ENCODE results near the gene ATP9B. TPM values are rescaled to one million over a fixed set of nuclear protein-coding genes. Genes with fewer than 3 reads are reported as not detected.

The ATP9B gene
- total and polyA plus RNA-seq, 10 of the 15 experiments (the other 5 are each of a cell fraction or from before 2014, with no cell fraction given), result 0.74 to 20.7 (median 12.9) TPM

- Histone ChIP-seq H3K27ac (ENCODE audit: control insufficient read depth, insufficient read depth) (no peak overlapping the region), H3K27me3 (replicated peaks in 1 of 2; ENCODE audit: control insufficient read depth in 2 of 2, insufficient read depth in 2 of 2, low read length in 1 of 2) (no peaks in the 10 kb centered on the region), H4K20me1 (ENCODE audit: control insufficient read depth, insufficient read depth) (no peaks in the 10 kb centered on the region), H3K36me3 (ENCODE audit: control insufficient read depth in 2 of 2, insufficient read depth in 2 of 2, low read length in 1 of 2) (peaks cover 0 to 1% of the 10 kb centered on the region in 2 experiments; a peak in 3 of 4 replicates), H3K4me3 (no peak overlapping the region), H3K4me1 (ENCODE audit: control insufficient read depth, insufficient read depth, low read length) (peaks cover 10% of the 10 kb centered on the region), H3K4me2 (ENCODE audit: control insufficient read depth, insufficient read depth) (no peak overlapping the region), H3K9me3 (replicated peaks; ENCODE audit: control insufficient read depth, insufficient read depth, low read length) (no peaks in the 10 kb centered on the region), H3K9ac (ENCODE audit: control insufficient read depth, insufficient read depth, low read length) (no peak overlapping the region), H2AFZ (ENCODE audit: control insufficient read depth, low read depth, low read length) (no peak overlapping the region), H3K79me2 (ENCODE audit: control insufficient read depth, insufficient read depth, low read length) (no peaks in the 10 kb centered on the region)
- RAD21 ChIA-PET (ENCODE audit: unreplicated experiment), result no interaction called here
- FAIRE-seq (no peak), DNase-seq (ENCODE audit: low read depth, low spot score) (no peak), ATAC-seq (no peak)
- POLR2A ChIA-PET, result no interaction called here
- CTCF ChIA-PET, result no interaction called here
- SMC1A ChIA-PET (ENCODE audit: uncharacterized antibody, unreplicated experiment), result no interaction called here
- intact Hi-C loops (cut with micrococcal nuclease; ENCODE audit: unreplicated experiment), result no loop called here
- WGBS (ENCODE audit: insufficient coverage, insufficient replicate concordance, low lambda C conversion rate, missing lambda C conversion rate), result 83% methylated on average over 6 of the region's 6 CpGs
- in situ Hi-C loops (cut with MboI), result no loop called here
- no TSS peak for BruUV-seq (replicated peaks)
- TF ChIP-seq, protein P1, sequence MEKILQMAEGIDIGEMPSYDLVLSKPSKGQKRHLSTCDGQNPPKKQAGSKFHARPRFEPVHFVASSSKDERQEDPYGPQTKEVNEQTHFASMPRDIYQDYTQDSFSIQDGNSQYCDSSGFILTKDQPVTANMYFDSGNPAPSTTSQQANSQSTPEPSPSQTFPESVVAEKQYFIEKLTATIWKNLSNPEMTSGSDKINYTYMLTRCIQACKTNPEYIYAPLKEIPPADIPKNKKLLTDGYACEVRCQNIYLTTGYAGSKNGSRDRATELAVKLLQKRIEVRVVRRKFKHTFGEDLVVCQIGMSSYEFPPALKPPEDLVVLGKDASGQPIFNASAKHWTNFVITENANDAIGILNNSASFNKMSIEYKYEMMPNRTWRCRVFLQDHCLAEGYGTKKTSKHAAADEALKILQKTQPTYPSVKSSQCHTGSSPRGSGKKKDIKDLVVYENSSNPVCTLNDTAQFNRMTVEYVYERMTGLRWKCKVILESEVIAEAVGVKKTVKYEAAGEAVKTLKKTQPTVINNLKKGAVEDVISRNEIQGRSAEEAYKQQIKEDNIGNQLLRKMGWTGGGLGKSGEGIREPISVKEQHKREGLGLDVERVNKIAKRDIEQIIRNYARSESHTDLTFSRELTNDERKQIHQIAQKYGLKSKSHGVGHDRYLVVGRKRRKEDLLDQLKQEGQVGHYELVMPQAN (conservative IDR thresholded peaks at IDR 0.05), result no peak
- TF ChIP-seq SRF (IDR thresholded peaks at IDR 0.05; ENCODE audit: low read depth in 2 of 2, low read length in 2 of 2) (no peak), POLR2A (IDR thresholded peaks at IDR 0.05; ENCODE audit: low read depth, low read length) (no peak), ZNF24 (IDR thresholded peaks at IDR 0.05) (no peak), SUZ12 (IDR thresholded peaks at IDR 0.05; ENCODE audit: unreplicated experiment) (no peak), NBN (IDR thresholded peaks at IDR 0.05) (no peak), SIN3A (IDR thresholded peaks at IDR 0.05; ENCODE audit: low read depth, low read length) (no peak), ASH2L (IDR thresholded peaks at IDR 0.05; ENCODE audit: borderline replicate concordance, low read depth) (no peak), MXI1 (IDR thresholded peaks at IDR 0.05; ENCODE audit: low read depth, low read length) (no peak), SMARCA5 (IDR thresholded peaks at IDR 0.05) (no peak), JUND (IDR thresholded peaks at IDR 0.05; ENCODE audit: low read depth, low read length) (no peak), ZNF592 (IDR thresholded peaks at IDR 0.05) (no peak), PKNOX1 (IDR thresholded peaks at IDR 0.05) (no peak), ATF7 (IDR thresholded peaks at IDR 0.05; ENCODE audit: low read depth) (no peak), CBFB (IDR thresholded peaks at IDR 0.05; ENCODE audit: low read depth) (no peak)
- TF ChIP-seq, protein P2, sequence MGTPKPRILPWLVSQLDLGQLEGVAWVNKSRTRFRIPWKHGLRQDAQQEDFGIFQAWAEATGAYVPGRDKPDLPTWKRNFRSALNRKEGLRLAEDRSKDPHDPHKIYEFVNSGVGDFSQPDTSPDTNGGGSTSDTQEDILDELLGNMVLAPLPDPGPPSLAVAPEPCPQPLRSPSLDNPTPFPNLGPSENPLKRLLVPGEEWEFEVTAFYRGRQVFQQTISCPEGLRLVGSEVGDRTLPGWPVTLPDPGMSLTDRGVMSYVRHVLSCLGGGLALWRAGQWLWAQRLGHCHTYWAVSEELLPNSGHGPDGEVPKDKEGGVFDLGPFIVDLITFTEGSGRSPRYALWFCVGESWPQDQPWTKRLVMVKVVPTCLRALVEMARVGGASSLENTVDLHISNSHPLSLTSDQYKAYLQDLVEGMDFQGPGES (IDR thresholded peaks at IDR 0.05), result no peak
- TF ChIP-seq, protein P3, sequence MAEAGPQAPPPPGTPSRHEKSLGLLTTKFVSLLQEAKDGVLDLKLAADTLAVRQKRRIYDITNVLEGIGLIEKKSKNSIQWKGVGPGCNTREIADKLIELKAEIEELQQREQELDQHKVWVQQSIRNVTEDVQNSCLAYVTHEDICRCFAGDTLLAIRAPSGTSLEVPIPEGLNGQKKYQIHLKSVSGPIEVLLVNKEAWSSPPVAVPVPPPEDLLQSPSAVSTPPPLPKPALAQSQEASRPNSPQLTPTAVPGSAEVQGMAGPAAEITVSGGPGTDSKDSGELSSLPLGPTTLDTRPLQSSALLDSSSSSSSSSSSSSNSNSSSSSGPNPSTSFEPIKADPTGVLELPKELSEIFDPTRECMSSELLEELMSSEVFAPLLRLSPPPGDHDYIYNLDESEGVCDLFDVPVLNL (IDR thresholded peaks at IDR 0.05; ENCODE audit: low read depth, low read length), result no peak
Measured at GRCh38 chr18:79352432-79352831, 283.2 kb downstream of the ATP9B start.
